Loucy (cell line): Measurements from ENCODE around the gene RBBP8.

Source experiments
- H2AFZ ChIP-seq: fragments of 200-600 bp; sonication (generic); 2 replicates; pipeline ENCODE4 v1.6.0; 2016; ENCODE audit warnings: antibody characterized with exemption, mild to moderate bottlenecking, low read length, moderate library complexity
- H3F3A ChIP-seq: fragments of 200-600 bp; 2 replicates; pipeline ENCODE4 v1.6.0; 2016; ENCODE audit warnings: antibody characterized with exemption, low read depth, mild to moderate bottlenecking
- H3K27me3 ChIP-seq: fragments of 200-600 bp; sonication (generic); 2 replicates; pipeline ENCODE4 v1.6.1; 2014; ENCODE audit warnings: low read length, mild to moderate bottlenecking; ENCODE audit not compliant: insufficient read depth, poor library complexity, severe bottlenecking
- H3K36me3 ChIP-seq: fragments of 200-600 bp; sonication (generic); 2 replicates; pipeline ENCODE4 v1.6.1; 2016; ENCODE audit warnings: low read length; ENCODE audit not compliant: insufficient read depth
- H3K4me1 ChIP-seq: fragments of 200-600 bp; sonication (generic); 2 replicates; pipeline ENCODE4 v1.5.1; 2014; ENCODE audit warnings: low read length, mild to moderate bottlenecking; ENCODE audit not compliant: insufficient read depth, poor library complexity, severe bottlenecking
- H3K4me2 ChIP-seq: fragments of 200-600 bp; sonication (generic); 2 replicates; pipeline ENCODE4 v1.6.0; 2014; ENCODE audit warnings: antibody characterized with exemption, low read length, low read depth, mild to moderate bottlenecking; ENCODE audit not compliant: poor library complexity, severe bottlenecking
- H3K4me3 ChIP-seq: fragments of 200-600 bp; sonication (generic); 2 replicates; pipeline ENCODE4 v1.5.1; 2014; ENCODE audit warnings: low read length, mild to moderate bottlenecking, mixed read lengths; ENCODE audit not compliant: poor library complexity, severe bottlenecking
- H3K79me2 ChIP-seq: fragments of 200-600 bp; sonication (generic); 2 replicates; pipeline ENCODE4 v1.6.1; 2014; ENCODE audit warnings: low read length; ENCODE audit not compliant: insufficient read depth
- H3K9ac ChIP-seq: fragments of 200-600 bp; sonication (generic); 2 replicates; pipeline ENCODE4 v1.6.0; 2014; ENCODE audit warnings: mild to moderate bottlenecking, low read depth, low read length, moderate library complexity; ENCODE audit not compliant: poor library complexity, severe bottlenecking
- H3K9me2 ChIP-seq: fragments of 200-600 bp; sonication (generic); replicated peaks from 2 replicates; pipeline ENCODE4 v1.6.1; 2016; ENCODE audit warnings: low read depth, low read length, mixed read lengths
- H3K9me3 ChIP-seq: fragments of 200-600 bp; sonication (generic); 2 replicates; pipeline ENCODE4 v1.6.1; 2014; ENCODE audit warnings: mild to moderate bottlenecking, antibody characterized with exemption, low read length, low read depth; ENCODE audit not compliant: insufficient read depth
- H4K20me1 ChIP-seq: fragments of 200-600 bp; sonication (generic); 2 replicates; pipeline ENCODE4 v1.6.0; 2014; ENCODE audit warnings: antibody characterized with exemption, low read length, mild to moderate bottlenecking; ENCODE audit not compliant: insufficient read depth, poor library complexity, severe bottlenecking
- CTCF ChIP-seq: fragments of 200-600 bp; sonication (generic); conservative IDR thresholded peaks from 2 replicates; pipeline ENCODE4 v1.5.1; 2014; ENCODE audit warnings: mild to moderate bottlenecking, antibody characterized with exemption, low read length
- EZH2phosphoT487 ChIP-seq: fragments of 200-600 bp; IDR thresholded peaks from 2 replicates; pipeline ENCODE4 v1.6.1; 2018; ENCODE audit warnings: antibody characterized with exemption, mild to moderate bottlenecking, moderate library complexity, borderline replicate concordance

The RBBP8 gene

GRCh38 chr18:22935431-22935830, 2.3 kb downstream of the RBBP8 start:
- peak overlapping the region; percentile 63 for H3K9ac ChIP-seq
- H3K36me3 ChIP-seq, result peaks cover 2% of the 10 kb centered on the region; the same call in 1 of the 2 replicates
- peak overlapping the region; percentile 85 for H3K4me3 ChIP-seq
- H3K9me3 ChIP-seq, result no peaks in the 10 kb centered on the region
- peak overlapping the region; percentile 99 for H3K4me2 ChIP-seq
- H3K27me3 ChIP-seq, result no peaks in the 10 kb centered on the region
- peaks cover 15% of the 10 kb centered on the region for H4K20me1 ChIP-seq
- no peaks in the 10 kb centered on the region for H3K9me2 ChIP-seq
- peaks cover 63% of the 10 kb centered on the region for H3K79me2 ChIP-seq
- H2AFZ ChIP-seq, result no peak overlapping the region
- TF ChIP-seq EZH2phosphoT487 (no peak), CTCF (no peak)
- peaks cover 40% of the 10 kb centered on the region for H3K4me1 ChIP-seq
- H3F3A ChIP-seq, result no peaks in the 10 kb centered on the region

DNA sequence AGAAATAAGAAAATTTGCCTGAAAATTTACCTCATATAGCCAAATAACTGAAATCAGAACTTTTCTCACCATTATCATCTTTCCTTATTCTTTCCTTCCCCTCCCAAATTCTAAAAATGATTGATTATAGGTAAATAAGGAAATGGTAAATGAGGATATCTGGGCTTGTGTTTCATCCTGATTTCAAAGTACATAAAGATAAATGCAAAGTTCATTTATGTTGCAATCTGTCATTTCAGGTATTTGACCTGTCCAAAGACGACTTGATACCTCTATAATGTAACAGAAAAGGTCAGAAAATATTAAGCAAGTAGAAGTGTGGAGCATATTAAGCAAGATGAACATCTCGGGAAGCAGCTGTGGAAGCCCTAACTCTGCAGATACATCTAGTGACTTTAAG, 3.4 kb downstream of the RBBP8 start:
- TF ChIP-seq CTCF (no peak), EZH2phosphoT487 (no peak)
- Histone ChIP-seq H2AFZ (no peak overlapping the region), H3K4me3 (peak overlapping the region; percentile 85), H3F3A (no peaks in the 10 kb centered on the region), H3K27me3 (no peaks in the 10 kb centered on the region), H3K36me3 (peaks cover 2% of the 10 kb centered on the region; the same call in 1 of the 2 replicates), H3K9me2 (no peaks in the 10 kb centered on the region), H3K9ac (peak overlapping the region; percentile 63), H3K4me2 (peak overlapping the region; percentile 99), H4K20me1 (peaks cover 15% of the 10 kb centered on the region), H3K4me1 (peaks cover 40% of the 10 kb centered on the region), H3K79me2 (peaks cover 64% of the 10 kb centered on the region), H3K9me3 (no peaks in the 10 kb centered on the region)

DNA sequence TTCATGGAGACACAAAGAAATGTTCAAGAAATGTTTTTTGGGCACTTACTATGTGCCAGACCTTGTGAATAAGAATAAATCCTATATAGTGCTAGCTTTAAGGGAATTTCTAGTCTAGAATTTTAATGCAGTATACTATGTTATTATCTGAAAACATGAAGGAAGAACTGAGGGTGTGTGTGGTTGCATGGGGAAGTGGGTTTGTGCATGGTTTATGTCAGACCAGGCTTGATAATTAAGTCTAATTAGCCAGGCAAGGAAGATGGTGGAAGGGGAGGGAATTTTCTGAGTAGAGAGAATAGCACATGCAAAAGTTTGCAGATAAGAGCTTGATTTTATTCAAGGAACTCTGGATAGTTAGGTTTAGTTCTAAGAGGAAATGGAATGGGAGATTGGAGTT, 6.5 kb downstream of the RBBP8 start:
- TF ChIP-seq CTCF (no peak), EZH2phosphoT487 (no peak)
- H3K36me3 ChIP-seq, result peaks cover 2% of the 10 kb centered on the region; the same call in 1 of the 2 replicates

More for the DNA sequence above, 6.5 kb downstream of the RBBP8 start:
- Histone ChIP-seq H3K4me2 (peak overlapping the region; percentile 21), H3K79me2 (peaks cover 64% of the 10 kb centered on the region), H3F3A (no peaks in the 10 kb centered on the region), H3K27me3 (no peaks in the 10 kb centered on the region), H4K20me1 (peaks cover 15% of the 10 kb centered on the region), H3K9me3 (no peaks in the 10 kb centered on the region), H3K4me1 (peaks cover 34% of the 10 kb centered on the region), H3K4me3 (peak overlapping the region; percentile 16), H2AFZ (no peak overlapping the region), H3K9ac (no peak overlapping the region), H3K9me2 (no peaks in the 10 kb centered on the region)
